Left kidney (tissue), 2 donors: ENCODE results near the gene NOL3. TPM values are rescaled to one million over a fixed set of nuclear protein-coding genes. Genes with fewer than 3 reads are reported as not detected.

Experiments used
- DNase-seq: peaks from one replicate; pipeline ENCODE4 v3.0.0-alpha.2; 2013
- polyA plus RNA-seq: library from polyadenylated mRNA; unstranded; fragments of 120-200 nt; gene quantifications from one replicate; pipeline ENCODE4 v1.2.1, GENCODE V29; 2013; ENCODE audit not compliant: insufficient read length

Gene NOL3
- polyA plus RNA-seq, 1 donor: 6.4 TPM

DNA sequence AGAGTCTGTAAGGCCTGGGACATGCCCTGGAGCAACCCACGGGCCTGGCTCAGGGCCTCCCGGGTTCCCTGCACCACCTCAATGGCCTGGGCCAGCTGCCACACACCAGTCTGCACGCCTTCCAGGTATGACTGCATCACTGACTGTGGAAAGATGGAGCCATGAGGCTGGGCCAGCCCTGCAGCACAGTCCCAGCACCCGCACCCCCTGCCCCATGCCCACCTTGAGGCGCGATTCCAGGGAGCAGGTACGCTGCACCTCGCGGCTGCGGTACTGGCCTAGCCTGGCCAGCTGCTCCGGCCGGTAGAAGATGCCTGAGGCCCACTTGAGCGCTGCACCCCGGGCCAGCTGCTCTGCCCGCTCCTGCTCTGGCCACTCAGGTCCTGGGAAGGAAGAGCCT lies 18.5 kb downstream of the NOL3 start:
- DNase-seq: no peak

DNA sequence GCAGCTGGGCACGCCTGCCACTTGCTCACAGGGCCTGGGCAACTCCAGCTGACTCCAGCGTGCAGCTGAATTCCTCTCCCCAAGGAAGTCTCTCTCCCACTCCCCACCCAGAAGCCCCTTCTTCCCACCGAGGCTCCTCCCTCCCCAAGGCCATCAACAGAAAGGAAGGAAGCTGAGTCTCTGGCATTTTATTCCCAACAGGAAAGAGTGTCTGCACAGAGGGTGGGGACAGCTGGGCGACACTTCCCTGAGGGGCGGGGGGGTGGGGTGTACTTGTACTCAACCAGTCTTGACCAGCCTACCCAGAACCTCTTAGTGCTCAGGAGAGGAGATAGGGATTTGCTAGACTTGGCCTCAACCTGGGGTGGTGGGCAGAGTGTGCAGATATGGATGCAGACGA lies 19.7 kb downstream of the NOL3 start, which contains the start of gene EXOC3L1:
EXOC3L1 (minus strand) TSS at position 96 of the 400 bp plus-strand sequence. CDS start 460 bp downstream, outside the sequence.
- no peak for DNase-seq

DNA sequence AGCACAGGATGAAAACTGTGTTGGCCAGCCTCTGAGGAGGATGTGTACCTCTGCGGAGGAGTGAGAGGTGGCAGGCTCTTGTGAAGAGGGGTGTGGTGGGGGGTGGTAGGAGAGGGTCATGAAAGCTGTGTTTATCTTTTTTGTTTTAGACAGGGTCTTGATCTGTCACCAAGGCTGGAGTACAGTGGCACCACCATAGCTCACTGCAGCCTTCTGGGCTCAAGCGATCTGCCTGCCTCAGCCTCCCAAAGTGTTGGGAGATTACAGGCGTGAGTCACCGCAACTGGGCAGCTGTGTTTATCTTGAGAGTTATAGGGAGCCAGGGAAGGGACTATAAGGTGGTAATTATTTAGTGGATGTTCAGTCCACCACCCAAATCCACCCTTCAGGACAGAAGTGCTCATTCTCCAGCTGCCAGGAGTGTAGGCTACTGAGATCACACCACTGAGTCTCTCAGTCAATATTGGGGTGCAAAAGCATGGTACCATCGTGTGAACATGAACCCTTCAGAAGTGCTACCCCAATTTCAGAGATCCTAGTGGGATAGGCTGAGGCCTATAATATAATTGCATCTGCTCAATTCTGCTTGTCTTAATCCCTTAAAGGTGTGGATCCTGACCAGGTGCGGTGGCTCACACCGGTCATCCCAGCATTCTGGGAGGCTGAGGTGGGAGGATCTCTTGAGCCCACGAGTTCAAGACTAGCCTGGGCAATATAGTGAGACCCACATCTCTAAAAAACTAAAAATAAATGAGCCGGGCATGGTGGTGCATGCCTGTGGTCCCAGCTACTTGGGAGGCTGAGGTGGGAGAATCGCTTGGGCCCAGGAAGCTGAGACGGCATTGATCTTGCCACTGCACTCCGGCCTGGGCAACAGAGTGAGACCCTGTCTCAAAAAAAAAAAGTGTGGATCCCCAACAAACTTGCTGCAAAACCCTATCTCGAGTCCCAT lies 20.4 kb downstream of the NOL3 start:
- no peak for DNase-seq

DNA sequence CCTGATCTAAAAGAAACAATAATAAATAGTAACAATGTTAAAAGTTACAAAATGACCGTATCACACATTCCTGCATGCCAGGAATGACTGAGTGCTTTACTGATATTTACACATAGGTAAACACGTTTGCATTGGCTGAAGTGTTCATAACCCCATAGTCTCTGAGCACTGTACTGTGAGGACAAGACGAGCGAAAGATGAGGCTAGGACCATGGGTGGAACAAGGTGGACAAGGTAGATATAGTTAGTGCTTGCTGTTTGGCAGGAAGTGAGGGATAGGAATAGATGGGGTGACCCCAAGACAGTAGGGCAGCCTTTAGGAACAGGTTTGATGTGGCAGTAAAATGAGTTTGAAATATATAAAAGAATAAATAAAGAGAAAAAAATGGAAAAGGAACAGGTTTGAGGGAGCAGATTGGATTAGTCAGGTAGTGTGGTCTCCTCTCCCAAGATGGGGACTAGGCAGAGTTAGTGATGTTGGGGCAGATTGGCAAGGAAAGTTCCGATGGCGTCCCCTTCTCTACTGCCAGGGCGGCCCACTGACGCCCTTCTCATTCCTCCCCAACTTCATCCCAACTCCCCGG lies 21.2 kb downstream of the NOL3 start:
- no peak for DNase-seq

DNA sequence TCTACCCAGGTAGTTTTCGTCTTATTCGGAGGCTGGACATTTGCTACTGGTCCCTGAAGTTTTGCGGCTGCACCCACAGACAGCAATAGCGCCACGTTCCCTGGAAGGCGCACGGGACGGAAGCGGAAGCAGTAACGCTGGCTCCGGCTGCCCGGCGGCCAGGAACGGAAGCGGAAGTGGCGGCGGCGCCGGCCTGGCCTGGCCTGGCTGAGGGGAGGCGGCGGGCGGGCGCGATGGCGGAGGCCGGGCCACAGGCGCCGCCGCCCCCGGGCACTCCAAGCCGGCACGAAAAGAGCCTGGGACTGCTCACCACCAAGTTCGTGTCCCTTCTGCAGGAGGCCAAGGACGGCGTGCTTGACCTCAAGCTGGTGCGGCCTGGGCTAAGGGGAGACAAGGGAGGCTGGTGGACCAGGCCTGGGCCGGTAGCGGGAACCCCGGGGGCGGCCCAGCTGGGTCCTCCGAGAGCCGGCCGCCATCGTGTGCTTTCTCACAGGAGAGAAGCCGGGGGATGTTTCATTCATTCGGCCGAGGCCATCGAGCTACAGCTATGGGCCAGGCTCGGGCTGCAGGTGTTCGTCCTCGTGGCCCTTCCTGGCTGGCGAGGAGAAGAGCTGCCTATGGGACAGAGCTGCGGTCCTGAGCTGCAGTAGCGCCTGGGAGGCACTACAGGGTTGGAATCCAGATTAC lies 21.8 kb downstream of the NOL3 start, which contains the start of gene E2F4:
E2F4 (plus strand) TSS at position 161 of the 687 bp plus-strand sequence; CDS start at position 234, 73 bp downstream.
- peak; percentile 85 for DNase-seq

DNA sequence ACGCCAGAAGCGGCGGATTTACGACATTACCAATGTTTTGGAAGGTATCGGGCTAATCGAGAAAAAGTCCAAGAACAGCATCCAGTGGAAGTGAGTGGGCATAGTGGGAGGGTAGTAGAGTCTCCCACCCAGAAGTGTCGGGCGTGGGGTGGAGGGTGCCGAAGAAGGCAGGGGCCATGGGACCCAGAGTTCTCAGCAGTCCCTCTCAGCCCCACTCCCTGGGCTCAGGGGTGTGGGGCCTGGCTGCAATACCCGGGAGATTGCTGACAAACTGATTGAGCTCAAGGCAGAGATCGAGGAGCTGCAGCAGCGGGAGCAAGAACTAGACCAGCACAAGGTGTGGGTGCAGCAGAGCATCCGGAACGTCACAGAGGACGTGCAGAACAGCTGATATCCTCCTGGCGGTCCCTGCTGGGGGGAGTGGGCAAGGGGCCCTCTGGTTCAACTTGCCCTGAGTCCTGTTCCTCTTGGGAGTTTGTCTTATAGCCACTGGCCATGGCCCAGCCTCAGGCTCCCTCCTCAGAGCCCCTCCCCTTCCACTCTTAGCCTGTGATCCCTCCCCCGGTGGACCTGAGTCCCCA lies 22.5 kb downstream of the NOL3 start:
- DNase-seq: no peak

DNA sequence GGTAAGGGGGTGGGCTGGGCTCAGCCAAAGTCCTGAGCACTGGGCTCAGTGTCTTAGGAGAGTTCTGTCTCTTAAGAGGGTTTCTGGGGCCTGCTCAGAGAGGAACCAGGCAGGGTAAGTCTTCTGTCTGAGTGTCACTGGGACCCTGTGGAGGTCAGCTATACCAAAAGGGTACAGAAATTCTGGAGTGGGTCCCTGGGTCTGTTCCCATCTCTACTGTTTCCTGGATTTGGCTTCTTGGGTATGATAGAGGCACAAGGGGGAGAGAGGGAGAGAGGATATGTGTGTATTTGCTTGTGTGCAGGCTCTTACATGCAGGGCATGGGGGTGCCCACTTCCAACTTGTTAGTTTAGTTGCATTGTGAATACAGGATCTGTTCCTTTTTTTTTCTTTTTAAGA lies 23.2 kb downstream of the NOL3 start:
- DNase-seq: no peak

DNA sequence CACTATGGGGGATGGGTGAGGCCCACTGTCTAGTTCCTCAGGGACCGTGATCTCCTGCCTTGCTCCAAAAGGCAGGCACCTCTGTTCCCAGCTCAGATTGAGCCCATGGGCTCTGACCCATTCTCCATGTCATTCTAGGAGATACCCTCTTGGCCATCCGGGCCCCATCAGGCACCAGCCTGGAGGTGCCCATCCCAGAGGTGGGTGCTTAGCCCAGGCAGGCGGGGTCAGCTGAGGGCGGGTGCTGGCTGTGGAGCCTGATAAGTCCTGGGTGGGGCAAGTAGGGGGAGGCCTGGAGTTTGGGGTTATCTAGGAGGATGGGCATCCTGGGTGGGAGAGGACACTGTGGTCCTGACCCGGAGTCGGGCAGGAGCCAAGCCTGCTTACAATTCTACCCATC lies 23.9 kb downstream of the NOL3 start:
- no peak for DNase-seq

DNA sequence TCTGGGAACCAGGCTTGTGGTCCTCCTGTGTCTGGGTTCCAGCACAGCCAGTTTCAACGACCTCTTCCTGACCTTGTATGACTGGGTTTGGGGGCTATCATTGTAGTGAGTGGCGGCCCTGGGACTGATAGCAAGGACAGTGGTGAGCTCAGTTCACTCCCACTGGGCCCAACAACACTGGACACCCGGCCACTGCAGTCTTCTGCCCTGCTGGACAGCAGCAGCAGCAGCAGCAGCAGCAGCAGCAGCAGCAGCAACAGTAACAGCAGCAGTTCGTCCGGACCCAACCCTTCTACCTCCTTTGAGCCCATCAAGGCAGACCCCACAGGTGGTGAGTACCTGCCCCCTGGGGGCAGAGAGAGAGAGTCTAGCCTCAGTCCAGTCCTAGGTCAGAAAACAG lies 25.3 kb downstream of the NOL3 start:
- no peak for DNase-seq

DNA sequence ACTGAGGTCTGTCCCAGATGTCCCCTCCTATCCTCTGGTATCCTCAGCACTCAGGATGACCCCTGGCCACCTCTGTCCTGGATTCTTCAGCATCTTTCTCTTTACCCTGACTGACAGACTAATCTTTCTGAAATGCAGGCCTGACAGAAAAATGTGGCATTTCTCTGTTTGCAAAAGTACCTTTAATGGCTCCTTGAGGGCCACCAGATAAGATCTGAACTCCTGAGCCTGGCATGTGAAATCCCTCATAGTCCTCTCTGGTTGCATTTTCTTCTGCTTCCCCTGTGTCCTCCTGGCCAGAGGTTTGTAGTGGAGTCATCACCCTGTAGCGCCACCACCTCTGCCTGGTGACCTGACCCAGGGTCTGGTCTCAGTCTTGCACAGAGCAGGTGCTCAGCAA lies 26.5 kb downstream of the NOL3 start:
- no peak for DNase-seq

DNA sequence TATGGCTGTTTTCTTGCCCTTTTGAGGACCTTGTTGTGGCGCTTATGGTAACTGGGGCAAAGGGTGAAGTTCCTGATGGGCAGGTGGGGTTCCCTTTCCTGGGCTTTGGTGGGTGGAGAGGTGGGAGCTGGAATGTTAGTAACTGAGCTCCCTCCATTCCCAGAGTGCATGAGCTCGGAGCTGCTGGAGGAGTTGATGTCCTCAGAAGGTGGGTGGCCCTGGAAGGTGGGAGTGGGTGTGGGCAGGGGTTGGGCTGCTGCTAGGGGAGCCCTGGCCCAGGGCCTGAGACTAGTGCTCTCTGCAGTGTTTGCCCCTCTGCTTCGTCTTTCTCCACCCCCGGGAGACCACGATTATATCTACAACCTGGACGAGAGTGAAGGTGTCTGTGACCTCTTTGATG lies 27.4 kb downstream of the NOL3 start:
- no peak for DNase-seq

DNA sequence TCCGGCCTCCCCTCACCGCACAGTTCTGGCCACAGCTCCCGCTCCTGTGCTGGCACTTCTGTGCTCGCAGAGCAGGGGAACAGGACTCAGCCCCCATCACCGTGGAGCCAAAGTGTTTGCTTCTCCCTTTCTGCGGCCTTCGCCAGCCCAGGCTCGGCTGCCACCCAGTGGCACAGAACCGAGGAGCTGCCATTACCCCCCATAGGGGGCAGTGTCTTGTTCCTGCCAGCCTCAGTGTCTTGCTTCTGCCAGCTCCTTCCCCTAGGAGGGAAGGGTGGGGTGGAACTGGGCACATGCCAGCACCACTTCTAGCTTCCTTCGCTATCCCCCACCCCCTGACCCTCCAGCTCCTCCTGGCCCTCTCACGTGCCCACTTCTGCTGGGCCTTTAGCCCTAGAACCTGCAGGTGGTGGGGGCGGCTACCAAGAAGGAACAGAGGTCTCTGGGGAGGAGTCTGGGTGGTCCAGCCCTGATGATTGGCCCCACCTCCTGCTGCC lies 27.9 kb downstream of the NOL3 start:
- no peak for DNase-seq

DNA sequence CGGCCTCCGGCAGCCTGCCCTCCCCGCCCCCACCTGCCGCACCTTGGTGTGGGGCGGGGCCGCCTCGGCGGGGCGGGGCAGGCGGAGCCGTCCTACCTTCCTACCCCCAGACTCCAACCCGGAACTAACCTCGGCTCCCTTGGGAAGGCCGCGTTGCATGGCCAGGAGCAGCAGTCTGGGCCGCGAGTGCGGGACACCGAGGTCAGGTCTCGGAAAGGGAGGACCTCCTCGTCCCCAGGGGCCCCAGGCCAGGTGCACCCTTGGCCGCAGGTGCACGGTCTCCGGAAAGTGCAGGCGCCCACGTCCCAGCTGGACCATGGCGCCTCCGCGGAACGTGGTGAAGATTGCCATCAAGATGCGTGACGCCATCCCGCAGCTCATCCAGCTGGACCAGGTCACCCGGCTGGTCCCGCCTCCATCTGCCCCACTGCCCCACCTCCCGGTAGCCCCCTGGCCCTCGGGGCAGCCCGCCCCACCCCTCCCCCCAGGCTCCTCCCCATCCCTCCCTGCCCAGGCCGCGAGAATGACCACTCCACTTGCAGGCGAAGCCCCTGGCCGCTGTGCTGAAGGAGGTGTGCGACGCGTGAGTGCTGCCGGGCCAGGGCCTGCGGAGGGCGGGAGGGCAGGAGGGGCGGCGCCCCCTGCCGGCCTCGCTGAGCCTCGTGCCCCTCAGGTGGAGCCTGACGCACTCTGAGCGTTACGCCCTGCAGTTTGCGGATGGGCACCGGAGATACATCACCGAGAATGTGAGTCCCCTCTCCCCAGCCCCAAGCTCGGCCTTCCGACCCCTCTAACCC lies 28.9 kb downstream of the NOL3 start, which contains the start of gene ELMO3:
ELMO3 (plus strand) TSS at position 121 of the 797 bp plus-strand sequence; CDS start at position 317, 196 bp downstream.
- DNase-seq: no peak

DNA sequence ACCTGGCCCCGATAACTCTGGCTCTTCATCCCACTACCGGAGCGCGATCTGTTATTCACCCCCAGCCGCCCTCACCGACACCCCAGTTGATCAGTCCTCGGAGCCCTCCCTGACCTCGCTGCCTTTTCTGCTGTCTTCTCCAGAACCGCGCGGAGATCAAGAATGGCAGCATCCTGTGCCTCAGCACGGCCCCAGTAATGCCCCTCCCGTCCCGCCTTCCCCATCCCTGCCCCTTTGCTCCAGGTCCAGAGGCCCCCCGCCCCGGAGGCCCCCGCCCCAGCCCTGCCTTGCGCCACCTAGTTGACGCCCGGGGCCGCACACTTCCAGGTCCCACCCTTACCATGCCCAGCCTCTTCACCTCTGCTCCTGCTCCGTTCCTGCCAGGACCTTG lies 29.5 kb downstream of the NOL3 start:
- no peak for DNase-seq

DNA sequence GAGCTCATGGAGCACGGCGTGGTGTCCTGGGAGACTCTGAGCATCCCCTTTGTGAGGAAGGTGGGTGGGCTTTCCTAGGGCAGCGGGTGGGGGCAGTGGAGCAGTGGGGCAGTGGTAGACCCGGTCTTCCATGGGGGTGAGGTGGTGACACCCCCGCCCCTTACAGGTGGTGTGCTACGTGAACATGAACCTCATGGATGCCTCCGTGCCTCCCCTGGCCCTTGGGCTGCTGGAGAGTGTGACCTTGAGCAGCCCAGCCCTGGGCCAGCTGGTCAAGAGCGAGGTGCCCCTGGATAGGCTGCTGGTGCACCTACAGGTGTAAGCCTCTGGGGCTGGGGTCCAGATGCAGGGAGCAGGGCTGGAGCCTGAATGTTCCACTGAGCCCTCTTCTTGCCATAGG lies 30.2 kb downstream of the NOL3 start:
- no peak for DNase-seq

DNA sequence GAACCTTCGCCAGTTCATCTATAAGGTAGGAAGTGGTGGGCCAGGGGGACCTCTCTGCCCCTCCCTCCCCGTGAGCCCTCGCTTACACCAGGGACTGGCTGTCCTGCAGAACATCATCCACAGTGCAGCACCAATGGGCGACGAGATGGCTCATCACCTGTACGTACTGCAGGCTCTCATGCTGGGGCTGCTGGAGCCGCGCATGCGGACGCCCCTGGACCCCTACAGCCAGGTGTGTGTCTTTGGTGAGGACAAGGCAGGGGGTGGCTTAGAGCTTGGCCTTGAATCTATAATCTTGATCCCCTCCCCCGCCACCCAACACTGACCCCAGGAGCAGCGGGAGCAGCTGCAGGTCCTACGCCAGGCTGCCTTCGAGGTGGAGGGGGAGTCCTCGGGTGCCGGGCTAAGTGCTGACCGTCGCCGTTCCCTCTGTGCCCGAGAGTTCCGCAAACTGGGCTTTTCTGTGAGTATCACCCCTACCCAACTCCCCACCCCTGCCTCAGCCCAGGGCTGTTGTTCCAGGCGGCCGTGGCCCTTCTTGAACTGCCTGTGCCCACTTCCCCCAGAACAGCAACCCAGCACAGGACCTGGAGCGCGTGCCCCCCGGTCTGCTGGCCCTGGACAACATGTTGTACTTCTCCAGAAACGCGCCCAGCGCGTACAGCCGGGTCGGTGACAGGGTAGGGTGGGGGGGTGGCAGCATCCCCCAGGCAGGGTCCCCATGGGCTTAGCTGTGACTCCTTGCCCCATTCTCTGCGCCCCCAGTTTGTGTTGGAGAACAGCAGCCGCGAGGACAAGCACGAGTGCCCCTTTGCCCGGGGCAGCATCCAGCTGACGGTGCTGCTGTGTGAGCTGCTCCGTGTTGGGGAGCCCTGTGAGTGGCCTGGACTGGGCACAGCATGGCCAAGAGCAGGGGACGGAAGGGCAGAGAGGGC lies 31.3 kb downstream of the NOL3 start:
- no peak for DNase-seq

DNA sequence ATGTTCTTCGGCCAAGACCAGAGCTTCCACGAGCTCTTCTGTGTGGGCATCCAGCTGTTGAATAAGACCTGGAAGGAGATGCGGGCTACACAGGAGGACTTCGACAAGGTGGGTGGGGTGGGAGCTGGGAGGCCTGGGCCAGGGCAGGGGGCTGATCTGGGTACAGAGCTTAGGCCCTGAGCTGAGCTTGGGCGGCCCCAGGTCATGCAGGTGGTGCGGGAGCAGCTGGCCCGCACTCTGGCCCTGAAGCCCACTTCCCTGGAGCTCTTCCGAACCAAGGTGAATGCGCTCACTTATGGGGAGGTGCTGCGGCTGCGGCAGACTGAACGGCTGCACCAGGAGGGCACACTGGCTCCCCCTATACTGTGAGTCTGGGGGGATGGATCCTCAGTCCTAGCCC lies 32.1 kb downstream of the NOL3 start:
- no peak for DNase-seq

DNA sequence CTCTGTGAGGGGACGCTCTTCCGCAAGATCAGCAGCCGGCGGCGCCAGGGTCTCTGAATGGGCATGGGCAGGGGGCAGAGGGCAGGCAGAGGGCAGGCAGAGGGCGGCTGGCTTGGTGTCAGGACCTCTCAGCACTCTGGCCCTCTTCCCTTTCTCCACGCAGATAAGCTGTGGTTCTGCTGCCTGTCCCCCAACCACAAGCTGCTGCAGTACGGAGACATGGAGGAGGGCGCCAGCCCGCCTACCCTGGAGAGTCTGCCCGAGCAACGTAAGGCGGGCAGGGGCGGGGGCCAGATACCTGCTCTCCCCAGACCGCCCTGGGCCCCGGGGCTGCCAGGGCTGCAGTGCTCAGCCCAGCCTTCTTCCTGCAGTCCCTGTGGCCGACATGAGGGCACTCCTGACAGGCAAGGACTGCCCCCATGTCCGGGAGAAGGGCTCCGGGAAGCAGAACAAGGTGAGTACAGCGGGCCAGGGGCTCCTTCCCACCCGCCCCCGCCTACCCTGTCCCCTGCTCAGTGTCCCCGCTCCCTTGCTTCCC lies 32.7 kb downstream of the NOL3 start:
- no peak for DNase-seq

DNA sequence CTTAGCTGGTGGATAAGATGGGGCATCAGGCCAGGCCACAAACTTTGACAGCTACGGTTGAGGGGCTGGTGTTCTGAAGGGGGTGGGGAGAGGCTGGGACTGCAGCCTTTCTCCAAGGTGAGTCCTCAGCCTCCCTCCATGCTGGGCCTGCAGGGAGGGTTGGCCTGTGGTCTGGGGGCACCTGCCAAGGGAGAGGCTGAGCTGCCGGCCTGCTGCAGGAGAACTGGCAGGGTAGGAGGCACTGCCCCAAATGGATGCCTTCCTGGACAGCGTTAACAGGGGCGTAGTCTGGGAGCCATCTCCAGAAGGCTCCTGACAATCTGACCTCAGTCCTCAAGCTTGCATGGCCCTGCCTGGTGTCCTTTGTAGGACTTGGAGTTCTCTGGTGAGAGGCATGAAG lies 33.7 kb downstream of the NOL3 start:
- DNase-seq: no peak
